Tibial nerve (tissue), 4 donors: ENCODE measurements around the gene NCOR1.

Experiments used
- CTCF ChIP-seq, 5 experiments: fragments of 200-600 bp in 3 of 5; fragments of 450-650 bp in 2 of 5; sonication (generic) in 3 of 5; IDR thresholded peaks; one replicate each; pipeline ENCODE4 v1.5.1; 2016 to 2019; ENCODE audit warnings: antibody characterized with exemption in 5 of 5, mild to moderate bottlenecking in 3 of 5, moderate library complexity in 2 of 5
- EP300 ChIP-seq, 2 donors: sonication (generic); formaldehyde crosslinking; IDR thresholded peaks; one replicate each; pipeline ENCODE4 v1.6.1; 2017; ENCODE audit warnings: antibody characterized with exemption in 2 of 2, mild to moderate bottlenecking in 1 of 2
- POLR2A ChIP-seq, 2 donors: fragments of 450-650 bp; IDR thresholded peaks; one replicate each; pipeline ENCODE4 v1.6.1; 2017; ENCODE audit warnings: antibody characterized with exemption in 2 of 2, mild to moderate bottlenecking in 2 of 2, moderate library complexity in 2 of 2

DNA sequence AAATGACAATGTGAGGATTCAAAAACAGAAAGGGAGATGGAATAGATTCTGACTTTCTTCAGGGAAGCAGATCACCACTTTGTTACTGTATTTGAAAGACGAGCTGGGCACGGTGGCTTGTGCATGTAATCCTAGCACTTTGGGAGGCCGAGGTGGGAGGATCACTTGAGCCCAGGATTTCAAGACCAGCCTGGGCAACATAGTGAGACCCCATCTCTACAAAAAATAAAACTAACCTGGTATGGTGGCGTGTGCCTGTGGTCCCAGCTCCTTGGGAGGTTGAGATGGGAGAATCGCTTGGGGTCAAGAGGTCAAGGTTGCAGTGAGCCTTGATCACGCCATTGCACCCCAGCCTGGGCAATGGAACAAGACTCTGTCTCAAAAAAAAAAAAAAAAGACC lies 35.7 kb upstream of the NCOR1 start:
- TF ChIP-seq POLR2A (IDR thresholded peaks at IDR 0.05), result no peak
- no peak for TF ChIP-seq EP300 (IDR thresholded peaks at IDR 0.05)
- TF ChIP-seq CTCF (IDR thresholded peaks at IDR 0.05), result no peak
